PC-3 (cell line): ENCODE results near the gene DDIAS. TPM values are rescaled to one million over a fixed set of nuclear protein-coding genes. Genes with fewer than 3 reads are reported as not detected.

Source experiments
- ATAC-seq: fragments of 200-7000 bp; cut with Tn5 transposase; 2 replicates; pipeline ENCODE4 v1.9.1; 2020; ENCODE audit warnings: mild to moderate bottlenecking, moderate library complexity
- BruUV-seq: library from RNA; stranded (reverse); fragments of 400-500 nt; replicated peaks from 2 replicates; lab custom pipeline; 2021; lab: Mats Ljungman, UMichigan
- CTCF ChIA-PET: fragments of 300-600 bp; sonication (Branson Sonifier 250); formaldehyde crosslinking; loops from one replicate; lab custom pipeline; 2022; ENCODE audit warnings: antibody characterized with exemption; lab: Charles Lee
- POLR2A ChIA-PET: fragments of 300-600 bp; sonication (Branson Sonifier 250); formaldehyde crosslinking; loops from one replicate; lab custom pipeline; 2022; ENCODE audit warnings: antibody characterized with exemption; ENCODE audit not compliant: unreplicated experiment; lab: Charles Lee
- DNase-seq: peaks from one replicate; pipeline ENCODE4 v3.0.0-alpha.2; 2015
- H2AFZ ChIP-seq: fragments of 300-600 bp; sonication (generic); 2 replicates; pipeline ENCODE4 v1.6.0; 2016; ENCODE audit warnings: antibody characterized with exemption, low read length
- H3F3A ChIP-seq: fragments of 300-600 bp; sonication (generic); one replicate; pipeline ENCODE4 v1.6.0; 2017; ENCODE audit warnings: antibody characterized with exemption, low read length, control low read depth, mild to moderate bottlenecking; ENCODE audit not compliant: unreplicated experiment
- H3K27ac ChIP-seq: fragments of 300-600 bp; sonication (generic); 2 replicates; pipeline ENCODE4 v1.5.1; 2016; ENCODE audit warnings: mild to moderate bottlenecking, low read length
- H3K27me3 ChIP-seq: fragments of 300-600 bp; sonication (generic); 2 replicates; pipeline ENCODE4 v1.6.1; 2016; ENCODE audit warnings: low read length, mixed read lengths
- H3K36me3 ChIP-seq: fragments of 300-600 bp; sonication (generic); 2 replicates; pipeline ENCODE4 v1.6.1; 2016; ENCODE audit warnings: low read depth, mixed run types, low read length, mixed read lengths
- H3K4me1 ChIP-seq: fragments of 300-600 bp; sonication (generic); 2 replicates; pipeline ENCODE4 v1.5.1; 2016; ENCODE audit warnings: low read length; ENCODE audit not compliant: insufficient read depth
- H3K4me2 ChIP-seq: fragments of 300-600 bp; sonication (generic); 2 replicates; pipeline ENCODE4 v1.6.0; 2016; ENCODE audit warnings: low read length
- H3K4me3 ChIP-seq: fragments of 300-600 bp; sonication (generic); 2 replicates; pipeline ENCODE4 v1.5.1; 2016; ENCODE audit warnings: mild to moderate bottlenecking, low read length, mixed read lengths
- H3K79me2 ChIP-seq: fragments of 300-600 bp; sonication (generic); 2 replicates; pipeline ENCODE4 v1.6.1; 2017; ENCODE audit warnings: low read length, mixed read lengths
- H3K9ac ChIP-seq: fragments of 300-600 bp; sonication (generic); 2 replicates; pipeline ENCODE4 v1.6.0; 2016; ENCODE audit warnings: mild to moderate bottlenecking, low read length
- H3K9me2 ChIP-seq: fragments of 300-600 bp; sonication (generic); replicated peaks from 2 replicates; pipeline ENCODE4 v1.6.1; 2016; ENCODE audit warnings: mixed run types, low read length, mixed read lengths
- H3K9me3 ChIP-seq: fragments of 300-600 bp; sonication (generic); 2 replicates; pipeline ENCODE4 v1.6.1; 2016; ENCODE audit warnings: low read length, mixed read lengths
- H4K20me1 ChIP-seq: fragments of 300-600 bp; sonication (generic); 2 replicates; pipeline ENCODE4 v1.6.1; 2016; ENCODE audit warnings: low read length, mixed read lengths
- CTCF ChIP-seq: fragments of 300-600 bp; sonication (generic); conservative IDR thresholded peaks from 2 replicates; pipeline ENCODE4 v1.5.1; 2017; ENCODE audit warnings: antibody characterized with exemption, low read depth, mild to moderate bottlenecking, low read length
- EZH2 ChIP-seq: fragments of 300-600 bp; sonication (generic); IDR thresholded peaks from one replicate; pipeline ENCODE4 v1.6.1; 2017; ENCODE audit warnings: antibody characterized with exemption, mild to moderate bottlenecking, low read length; ENCODE audit not compliant: unreplicated experiment
- EZH2phosphoT487 ChIP-seq: fragments of 300-600 bp; sonication (generic); IDR thresholded peaks from 2 replicates; pipeline ENCODE4 v1.6.1; 2018; ENCODE audit warnings: mild to moderate bottlenecking, antibody characterized with exemption, low read length, borderline replicate concordance
- intact Hi-C: fragments of 100-400 bp; cut with micrococcal nuclease; formaldehyde crosslinking; loops from 2 replicates; pipeline ENCODE4 v1.9.0; 2023
- total RNA-seq: library from RNA; depleted of rRNA; stranded (reverse); fragments of >200 nt; gene quantifications from 2 replicates; pipeline ENCODE4 v1.2.3, GENCODE V29; 2014

Gene DDIAS
- total RNA-seq, 1 experiment from 2014 or later: 24.9 TPM

- H4K20me1 ChIP-seq: no peaks in the 10 kb centered on the region
- H3K4me1 ChIP-seq: peaks cover 22% of the 10 kb centered on the region
- H2AFZ ChIP-seq: peak within 1 kb of the TSS; percentile 90
- ChIA-PET CTCF (interaction anchor here (1.0 to 2.3 kb wide), 2 partner anchors 33 to 382 kb away, joined by 4 to 20 read pairs; no protein-coding TSS in a partner anchor), POLR2A (interaction anchor here (0.5 to 2.1 kb wide), 11 partner anchors 26 to 385 kb away, joined by 3 to 18 read pairs (median 4); partner anchors contain the start of genes CCDC90B and PCF11)
- TF ChIP-seq CTCF (no peak), EZH2 (no peak), EZH2phosphoT487 (no peak)
- peak; percentile 96 for DNase-seq
- peak; percentile 88 for ATAC-seq
- H3F3A ChIP-seq: no peaks in the 10 kb centered on the region
- intact Hi-C loops: loop anchor here (1.0 to 2.0 kb wide), 7 partner anchors 42 to 386 kb away; partner anchors contain the start of genes ANKRD42, CCDC90B and PCF11
- no peaks in the 10 kb centered on the region for H3K36me3 ChIP-seq
- H3K9me3 ChIP-seq: no peaks in the 10 kb centered on the region
- TSS peak; percentile 38 for BruUV-seq
- peaks cover 64% of the 10 kb centered on the region for H3K79me2 ChIP-seq
- peak within 1 kb of the TSS; percentile 9 for H3K27ac ChIP-seq
- H3K4me3 ChIP-seq: peak within 1 kb of the TSS; percentile 83
- H3K4me2 ChIP-seq: peak within 1 kb of the TSS; percentile 93
- peak within 1 kb of the TSS; percentile 76 for H3K9ac ChIP-seq
- H3K27me3 ChIP-seq: no peaks in the 10 kb centered on the region
- no peaks in the 10 kb centered on the region for H3K9me2 ChIP-seq
Observed at GRCh38 chr11:82900277-82901164, 1.0 kb upstream of the DDIAS start, which contains the start of gene PRCP. PRCP (minus strand) TSS chr11:82900430; CDS start chr11:82900402, 28 bp downstream.

GRCh38 chr11:82901922-82902485 is 468 bp downstream of the DDIAS start:
- TSS peak; percentile 48 for BruUV-seq
- H3K27ac ChIP-seq: 0 out of 2 replicates have a peak overlapping the region, but pooled peaks have one; percentile 1

More at GRCh38 chr11:82901922-82902485, 468 bp downstream of the DDIAS start:
- peaks cover 71% of the 10 kb centered on the region for H3K79me2 ChIP-seq
- H4K20me1 ChIP-seq: 0 out of 2 replicates have a peak, but pooled peaks cover 3% of the 10 kb centered on the region
- peak overlapping the region; percentile 65 for H3K9ac ChIP-seq
- H2AFZ ChIP-seq: peak overlapping the region; percentile 90
- no peaks in the 10 kb centered on the region for H3K9me2 ChIP-seq
- peaks cover 27% of the 10 kb centered on the region for H3K4me1 ChIP-seq
- no peaks in the 10 kb centered on the region for H3F3A ChIP-seq
- TF ChIP-seq CTCF: no peak
- no peak for TF ChIP-seq EZH2
- no peak for TF ChIP-seq EZH2phosphoT487
- no peaks in the 10 kb centered on the region for H3K27me3 ChIP-seq
- H3K4me3 ChIP-seq: peak overlapping the region; percentile 83
- DNase-seq (no peak), ATAC-seq (no peak)
- H3K36me3 ChIP-seq: no peaks in the 10 kb centered on the region
- no peaks in the 10 kb centered on the region for H3K9me3 ChIP-seq
- ChIA-PET CTCF (interaction anchor here (0.6 to 2.3 kb wide), 4 partner anchors 25 to 380 kb away, joined by 3 to 20 read pairs (median 4); no protein-coding TSS in a partner anchor), POLR2A (interaction anchor here (0.6 to 2.1 kb wide), 3 partner anchors 94 to 271 kb away, joined by 5 to 18 read pairs (median 6); partner anchors contain the start of gene PCF11)
- peak overlapping the region; percentile 93 for H3K4me2 ChIP-seq
- intact Hi-C loops: loop anchor here (1.0 to 2.0 kb wide), 6 partner anchors 43 to 385 kb away; partner anchors contain the start of genes ANKRD42, CCDC90B and PCF11
